HG03571 (cell line): ENCODE measurements around the gene PRSS37.
"Not testable (repeated sequence)": the region's sequence is repeated elsewhere in the genome, so short reads cannot be mapped to it uniquely, and the experiment has no call there.

Source experiments
- ATAC-seq: cut with Tn5 transposase; IDR thresholded peaks from one replicate; pipeline ENCODE4 v1.9.1; 2021; ENCODE audit not compliant: unreplicated experiment

The PRSS37 gene, protein sequence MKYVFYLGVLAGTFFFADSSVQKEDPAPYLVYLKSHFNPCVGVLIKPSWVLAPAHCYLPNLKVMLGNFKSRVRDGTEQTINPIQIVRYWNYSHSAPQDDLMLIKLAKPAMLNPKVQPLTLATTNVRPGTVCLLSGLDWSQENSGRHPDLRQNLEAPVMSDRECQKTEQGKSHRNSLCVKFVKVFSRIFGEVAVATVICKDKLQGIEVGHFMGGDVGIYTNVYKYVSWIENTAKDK

DNA sequence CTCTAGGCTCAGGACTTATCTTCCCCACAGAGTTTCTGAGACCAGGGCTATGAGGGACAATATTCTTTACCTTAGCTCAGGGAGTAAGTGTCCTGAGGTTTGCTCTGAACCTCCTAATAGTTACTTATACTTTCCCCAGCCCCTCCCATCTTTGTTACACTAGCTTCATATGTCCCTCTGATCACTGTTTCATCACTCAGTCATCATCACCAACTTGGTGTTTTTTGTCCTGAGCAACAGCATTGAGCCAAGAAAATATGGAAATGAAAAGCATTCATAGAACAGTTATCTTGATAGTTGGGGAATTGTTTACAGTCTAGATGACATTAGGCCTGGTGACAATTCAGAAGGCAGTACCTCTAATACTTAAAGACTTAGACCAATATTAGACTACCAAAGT lies at the start of gene PRSS37:
Gene PRSS37 (minus strand): TSS at position 101 of the 400 bp plus-strand sequence. CDS start 436 bp downstream, outside the sequence.
- no peak for ATAC-seq

DNA sequence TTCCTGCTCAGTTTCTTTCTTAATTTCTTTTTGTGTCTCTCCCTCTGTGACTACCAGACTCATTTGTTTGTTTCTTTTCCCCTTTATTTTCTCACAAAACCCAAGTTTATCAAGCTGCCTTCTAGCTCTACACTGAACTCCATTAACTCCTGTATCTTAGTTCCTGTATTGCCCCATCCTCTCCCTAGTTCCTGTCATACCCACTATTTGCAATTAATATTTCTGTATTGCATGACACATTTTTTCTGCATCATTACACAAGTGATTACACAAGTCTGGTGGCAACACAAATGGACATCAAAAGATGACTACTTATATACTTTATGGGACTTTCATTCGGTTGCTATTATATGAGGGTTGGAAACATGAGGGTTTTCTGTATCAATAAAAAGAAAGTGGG lies 48.0 kb upstream of the PRSS37 start:
- no peak for ATAC-seq

DNA sequence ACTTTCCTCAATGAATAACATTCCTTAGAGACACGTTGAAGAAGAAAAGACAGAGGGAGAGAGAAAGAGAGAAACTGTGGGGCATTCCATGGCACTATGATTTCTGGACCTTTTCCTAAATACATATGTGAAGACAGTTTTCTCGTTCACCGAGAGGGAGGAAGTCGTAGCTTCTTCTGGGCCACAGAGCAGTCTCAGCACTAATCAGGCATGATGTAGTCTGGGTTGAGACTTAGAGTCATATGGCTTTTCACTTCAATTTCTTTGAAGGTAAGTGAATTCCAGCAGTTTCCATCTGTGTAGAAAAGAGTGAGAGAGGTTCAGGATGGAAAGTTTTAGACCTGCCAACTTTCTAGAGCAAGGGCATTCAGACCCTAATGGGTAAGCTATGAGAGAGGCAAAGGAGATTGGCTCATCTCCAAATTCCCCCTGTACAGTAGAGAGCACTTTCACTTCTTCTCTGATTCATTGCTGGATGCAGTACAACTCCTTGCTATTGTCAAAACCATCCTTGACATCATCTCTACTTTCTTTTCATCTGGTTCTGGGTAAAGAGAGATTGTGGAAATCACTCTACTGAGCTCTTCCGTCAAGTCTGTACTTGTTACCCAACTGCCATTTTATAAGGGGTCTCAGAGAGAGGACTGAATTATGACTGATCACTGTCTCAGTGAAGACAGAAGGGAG lies 43.4 kb upstream of the PRSS37 start:
- no peak for ATAC-seq

DNA sequence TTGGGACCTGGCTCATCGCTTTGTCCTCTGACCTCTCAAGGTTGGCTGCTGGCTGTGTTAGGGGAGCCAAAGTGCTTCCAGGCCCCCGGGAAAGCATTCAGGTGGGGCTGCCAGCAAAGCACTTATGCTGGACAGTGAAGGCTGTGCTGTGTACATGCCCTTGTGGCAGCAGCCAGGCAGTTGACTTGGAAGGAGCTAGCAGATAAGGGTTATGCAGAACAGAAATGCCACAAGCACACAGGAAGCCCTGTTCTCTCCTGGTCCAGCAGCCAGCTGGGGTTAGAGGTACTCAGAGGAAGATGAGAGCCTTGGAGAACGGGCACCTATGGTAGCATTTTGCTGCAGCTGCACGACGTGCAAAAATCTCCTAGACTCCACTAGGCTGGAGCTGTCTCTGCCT lies 39.7 kb upstream of the PRSS37 start:
- no peak for ATAC-seq

DNA sequence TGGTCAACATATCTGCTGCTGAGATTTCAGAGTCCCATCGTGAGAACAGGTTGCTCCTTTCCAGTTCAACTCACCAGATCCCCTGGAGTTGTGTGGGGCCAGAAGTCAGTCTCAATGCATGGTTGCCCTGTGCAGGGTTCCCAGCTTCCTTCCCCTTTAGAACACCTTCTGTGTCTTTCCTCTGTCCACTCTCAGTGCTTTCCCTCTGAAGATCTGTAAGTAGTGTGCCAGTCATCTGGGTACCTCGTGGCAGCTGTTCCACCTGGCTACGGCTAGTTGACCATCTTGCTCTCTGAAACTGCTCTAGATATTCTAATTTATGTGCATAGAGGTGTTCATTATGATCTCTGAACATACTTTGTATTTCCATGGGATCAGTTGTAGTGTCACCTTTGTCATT lies 36.1 kb upstream of the PRSS37 start:
- no peak for ATAC-seq

DNA sequence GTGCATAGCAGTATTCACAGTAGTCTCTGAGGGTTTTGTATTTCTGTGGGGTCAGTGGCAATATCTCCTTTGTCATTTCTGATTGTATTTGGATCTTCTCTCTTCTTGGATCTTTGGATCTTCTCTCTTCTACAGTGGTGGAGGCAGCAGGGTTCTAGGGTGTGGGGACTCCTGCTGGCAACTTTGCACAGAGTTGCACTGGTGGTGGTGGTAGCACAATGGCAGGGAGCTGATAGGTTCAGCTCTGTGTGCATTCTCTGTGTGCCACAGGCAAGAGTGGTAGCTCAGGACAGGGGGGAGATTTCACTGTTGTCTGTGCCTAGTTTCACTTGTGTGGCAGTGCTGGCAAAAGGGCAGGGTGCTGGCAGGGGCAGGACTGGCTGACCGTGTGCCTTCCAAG lies 35.1 kb upstream of the PRSS37 start:
- ATAC-seq = no peak

DNA sequence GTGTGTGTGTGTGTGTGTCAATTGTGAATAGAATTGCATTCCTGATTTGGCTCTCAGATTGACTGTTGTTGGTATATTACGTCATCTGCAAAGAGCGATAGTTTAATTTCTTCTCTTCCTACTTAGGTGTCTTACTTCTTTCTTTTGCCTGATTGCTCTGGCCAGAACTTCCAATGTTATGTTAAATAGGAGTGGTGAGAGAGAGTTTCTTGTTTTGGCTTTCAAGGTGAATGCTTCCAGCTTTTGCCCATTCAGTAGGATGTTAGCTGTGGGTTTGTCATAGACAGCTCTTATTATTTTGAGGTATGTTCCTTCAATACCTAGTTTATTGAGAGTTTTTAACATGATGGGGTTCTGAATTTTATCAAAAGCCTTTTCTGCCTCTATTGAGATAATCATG lies 34.2 kb upstream of the PRSS37 start:
- ATAC-seq = no peak

DNA sequence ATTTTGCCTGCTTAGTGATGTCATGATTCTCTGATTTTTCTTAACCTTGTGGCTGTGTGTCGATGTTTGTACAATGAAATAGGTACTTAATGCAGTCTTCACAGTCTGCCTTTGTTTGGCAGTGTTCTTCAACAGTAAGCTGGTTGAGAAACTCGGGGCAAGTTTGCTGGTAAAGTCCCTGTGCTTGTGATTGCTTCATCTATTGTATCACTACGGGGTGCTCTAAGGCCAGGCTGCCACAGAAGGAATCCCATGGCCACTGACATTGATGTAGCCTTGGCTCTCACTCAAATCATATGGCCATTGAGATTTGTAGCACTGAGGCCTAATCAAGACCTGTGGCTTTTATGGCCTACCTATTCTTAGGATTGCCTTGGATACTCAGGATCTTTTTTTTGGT lies 33.5 kb upstream of the PRSS37 start:
- ATAC-seq = no peak

DNA sequence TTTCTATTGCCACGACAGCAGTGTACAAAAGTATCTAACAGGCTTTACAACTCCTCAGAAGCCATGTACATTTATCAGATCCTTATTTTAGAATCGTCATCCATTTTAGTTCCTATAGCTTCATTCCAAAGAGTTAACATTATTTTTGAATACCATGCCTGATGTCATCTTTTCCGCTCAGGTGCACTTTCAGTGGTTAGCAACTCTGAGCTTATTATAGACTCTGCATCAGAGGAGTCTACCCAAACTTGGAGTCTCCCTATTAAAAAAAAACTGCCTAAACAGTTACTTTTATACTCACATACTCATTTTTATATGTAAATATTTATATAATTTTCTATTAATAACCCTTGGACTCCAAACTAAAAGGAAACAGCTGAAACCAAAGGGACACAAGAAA lies 31.6 kb upstream of the PRSS37 start:
- no peak for ATAC-seq

DNA sequence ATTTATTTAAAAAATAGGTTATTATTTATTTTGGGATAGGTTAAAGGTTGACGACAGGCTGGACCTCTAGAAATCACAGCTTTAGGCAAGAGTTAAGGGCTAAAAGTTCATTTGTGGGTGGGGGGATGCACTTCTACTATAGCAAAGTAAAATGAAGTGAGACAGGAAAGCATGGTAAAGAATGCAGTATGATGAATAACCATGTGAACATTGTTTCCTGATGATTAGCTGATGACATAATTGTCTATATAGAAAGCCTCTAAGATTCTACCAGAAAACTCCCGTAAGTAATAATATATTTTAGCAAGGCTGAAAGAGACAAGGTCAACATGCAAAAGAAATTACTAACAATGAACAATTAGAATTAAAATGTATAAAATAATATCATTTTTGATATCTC lies 25.7 kb upstream of the PRSS37 start:
- no peak for ATAC-seq

DNA sequence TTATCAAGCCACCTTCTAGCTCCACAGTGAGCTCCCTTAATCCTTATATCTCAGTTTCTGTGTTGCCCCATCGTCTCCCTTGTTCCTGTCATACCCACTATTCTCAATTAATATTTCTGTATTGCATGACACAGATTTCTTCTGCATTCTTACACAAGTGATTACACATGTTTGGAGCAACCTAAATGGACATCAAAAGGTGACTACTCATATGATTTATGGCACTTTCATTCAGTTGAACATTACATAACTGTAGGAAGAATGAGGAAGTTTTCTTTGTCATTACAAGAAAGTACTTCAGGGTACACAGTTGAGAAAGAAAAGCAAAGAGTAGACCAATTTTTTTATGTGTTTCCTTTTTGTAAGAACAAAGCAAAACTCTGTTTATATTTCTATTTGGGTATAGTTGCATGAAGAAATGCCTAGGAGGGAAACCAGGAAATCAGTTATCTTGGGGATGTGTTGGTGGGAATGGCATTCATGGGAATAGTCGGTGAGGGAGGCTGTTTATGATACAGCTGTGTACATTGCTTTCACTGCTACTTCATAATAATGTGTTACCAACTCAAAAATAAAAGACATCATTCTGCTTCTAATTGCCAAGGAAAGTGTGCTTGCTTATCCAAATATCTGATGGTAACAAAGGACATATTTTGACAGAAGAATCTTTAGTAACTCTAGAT lies 23.6 kb upstream of the PRSS37 start:
- no peak for ATAC-seq

DNA sequence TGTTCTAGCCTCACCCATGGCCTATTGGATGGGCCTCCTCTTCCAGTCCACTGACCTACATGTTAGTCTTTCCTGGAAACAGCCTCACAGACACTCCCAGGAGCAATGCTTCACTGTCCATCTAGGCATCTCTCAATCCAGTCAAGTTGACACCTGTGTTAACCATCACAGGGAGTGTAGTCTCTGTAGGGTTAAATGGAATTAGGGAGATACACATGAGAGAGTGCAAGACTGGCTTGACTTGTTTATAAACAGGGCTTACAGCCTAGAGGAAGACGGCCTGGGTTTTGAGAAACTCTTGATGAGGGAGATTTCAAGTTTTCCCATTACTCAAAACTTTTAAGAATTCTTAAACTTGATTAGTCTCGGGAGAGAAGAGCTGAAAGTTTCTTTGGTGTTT lies 18.9 kb upstream of the PRSS37 start:
- ATAC-seq = no peak

DNA sequence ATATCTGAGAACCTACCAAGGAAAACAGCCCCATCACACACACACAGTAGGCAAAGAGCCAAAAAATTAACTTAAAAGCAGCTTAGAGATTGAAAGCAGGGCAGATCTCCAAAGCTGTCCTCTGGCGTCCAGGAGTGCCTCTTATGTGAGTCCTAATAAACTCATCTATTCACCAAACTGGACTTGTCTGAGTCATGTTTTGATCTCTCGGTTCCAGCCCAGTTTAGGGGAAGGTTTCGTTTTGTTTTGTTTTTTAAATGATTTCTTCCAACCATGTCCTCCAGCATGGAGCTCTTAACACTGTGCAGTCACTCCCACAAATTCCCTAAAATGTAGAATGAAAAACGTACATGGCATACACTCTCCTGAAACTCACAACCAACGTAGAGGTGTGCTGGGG lies 6.7 kb upstream of the PRSS37 start:
- ATAC-seq = no peak

DNA sequence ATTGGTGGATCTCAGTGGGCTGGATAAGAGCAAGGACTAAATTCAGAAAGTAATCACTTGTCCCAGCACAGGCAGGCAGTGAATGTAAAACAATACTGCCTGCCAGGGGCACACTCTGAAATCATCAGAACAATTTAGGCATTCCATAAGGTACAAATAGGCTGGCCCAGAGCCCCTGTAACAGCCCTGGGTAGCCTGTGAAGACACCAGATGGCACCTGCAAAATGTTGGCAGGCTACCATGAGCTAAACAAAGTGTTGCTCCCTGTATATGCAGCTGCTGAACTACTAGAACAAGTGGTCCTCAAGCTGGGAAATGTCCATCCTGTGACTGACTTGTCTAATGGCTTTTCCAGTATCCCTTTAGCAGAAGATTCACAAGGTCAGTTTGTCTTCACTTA lies 3.0 kb upstream of the PRSS37 start:
- no peak for ATAC-seq

DNA sequence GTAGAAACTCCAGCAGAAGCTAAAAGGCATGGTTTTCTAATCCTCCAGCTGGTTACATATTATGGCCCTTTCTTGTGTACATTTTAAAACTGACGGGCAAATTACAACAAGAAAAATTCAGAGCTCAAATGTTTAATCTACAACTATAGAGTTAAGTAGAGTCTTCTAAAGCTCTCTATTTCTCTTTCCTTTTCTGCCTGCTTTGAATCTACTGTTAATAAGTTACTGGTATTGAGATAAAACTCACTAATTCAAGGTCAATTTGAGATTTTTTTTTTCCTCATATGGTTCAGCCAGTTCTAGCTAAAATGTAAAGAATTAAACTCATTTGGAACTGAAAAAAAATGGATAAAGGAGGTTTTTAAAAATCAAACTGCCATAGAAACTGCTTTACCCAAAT lies 1.6 kb upstream of the PRSS37 start:
- no peak for ATAC-seq

DNA sequence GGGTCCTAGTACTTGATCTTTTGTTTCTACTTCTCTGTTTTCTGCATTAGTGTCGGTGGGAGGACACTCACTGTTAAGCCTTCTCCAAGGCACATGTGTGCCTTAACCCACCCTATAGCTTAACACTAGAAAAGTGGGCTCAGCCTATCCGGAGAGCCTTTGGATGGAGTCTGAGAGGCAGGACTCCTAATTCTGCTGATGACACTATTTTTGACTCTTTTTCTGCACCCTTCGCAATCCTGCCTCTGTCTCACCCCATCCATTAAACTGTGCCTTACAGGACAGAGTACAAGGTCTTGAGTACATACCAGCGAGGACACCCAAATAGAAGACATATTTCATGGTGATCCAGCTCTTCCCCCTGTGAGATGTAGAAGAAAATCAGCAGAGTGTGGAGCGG lies 577 bp downstream of the PRSS37 start:
- ATAC-seq = no peak

DNA sequence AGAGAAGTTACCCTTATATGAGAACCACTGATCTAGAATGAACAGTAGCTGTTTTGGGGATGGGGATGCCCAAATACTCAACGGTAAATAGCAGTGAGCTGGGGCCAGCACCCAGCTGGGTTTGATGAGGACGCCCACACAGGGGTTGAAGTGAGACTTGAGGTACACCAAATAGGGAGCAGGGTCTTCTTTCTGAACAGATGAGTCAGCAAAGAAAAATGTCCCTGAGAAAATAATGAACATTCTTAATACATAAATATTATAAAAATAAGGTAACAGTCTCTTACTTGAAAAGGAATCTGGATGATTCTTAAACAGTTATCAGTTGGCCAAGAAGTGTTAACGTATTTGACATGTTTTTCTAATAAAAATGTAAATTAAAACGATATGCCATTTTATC lies 2.0 kb downstream of the PRSS37 start:
- no peak for ATAC-seq

DNA sequence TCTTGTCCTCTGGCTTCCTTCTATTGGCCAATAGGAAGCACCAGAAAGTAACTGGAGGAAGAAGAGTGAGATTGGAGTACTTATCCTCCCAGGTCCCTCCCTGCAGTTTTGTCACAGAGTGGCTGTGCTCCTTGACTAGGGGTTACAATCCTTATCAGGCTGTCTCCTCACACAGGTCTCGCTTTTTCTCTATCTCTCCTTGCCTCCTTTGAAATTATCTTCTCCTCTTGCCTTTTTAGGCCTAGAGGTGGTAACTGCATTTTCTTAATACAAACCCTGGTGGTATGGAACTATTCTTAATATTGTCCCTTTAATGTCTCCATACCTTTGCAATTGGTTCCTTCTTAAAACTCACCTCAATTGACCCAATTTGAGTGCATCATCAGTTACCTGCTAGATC lies 2.7 kb downstream of the PRSS37 start:
- ATAC-seq = no peak

DNA sequence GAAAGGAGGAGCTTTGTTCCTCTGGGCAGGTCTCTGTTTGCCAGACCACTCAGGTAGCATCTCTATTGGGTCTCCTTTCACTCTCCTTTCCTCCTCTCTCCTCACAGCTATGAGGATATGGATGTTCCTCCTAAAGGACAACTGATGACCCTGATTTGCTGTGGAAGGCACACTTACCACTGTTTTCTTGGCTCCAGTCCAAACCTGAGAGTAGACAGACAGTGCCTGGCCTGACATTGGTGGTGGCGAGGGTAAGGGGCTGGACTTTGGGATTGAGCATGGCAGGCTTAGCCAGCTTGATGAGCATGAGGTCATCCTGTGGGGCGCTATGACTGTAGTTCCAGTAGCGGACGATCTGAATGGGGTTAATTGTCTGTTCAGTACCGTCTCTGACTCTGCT lies 3.6 kb downstream of the PRSS37 start:
- no peak for ATAC-seq

DNA sequence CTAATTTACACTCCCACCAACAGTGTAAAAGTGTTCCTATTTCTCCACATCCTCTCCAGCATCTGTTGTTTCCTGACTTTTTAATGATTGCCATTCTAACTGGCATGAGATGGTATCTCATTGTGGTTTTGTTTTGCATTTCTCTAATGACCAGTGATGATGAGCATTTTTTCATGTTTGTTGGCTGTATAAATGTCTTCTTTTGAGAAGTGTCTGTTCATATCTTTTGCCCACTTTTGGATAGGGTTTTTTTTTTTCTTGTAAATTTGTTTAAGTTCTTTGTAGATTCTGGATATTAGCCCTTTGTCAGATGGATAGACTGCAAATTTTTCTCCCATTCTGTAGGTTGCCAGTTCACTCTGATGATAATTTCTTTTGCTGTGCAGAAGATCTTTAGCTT lies 18.9 kb downstream of the PRSS37 start:
- not testable (repeated sequence) for ATAC-seq

DNA sequence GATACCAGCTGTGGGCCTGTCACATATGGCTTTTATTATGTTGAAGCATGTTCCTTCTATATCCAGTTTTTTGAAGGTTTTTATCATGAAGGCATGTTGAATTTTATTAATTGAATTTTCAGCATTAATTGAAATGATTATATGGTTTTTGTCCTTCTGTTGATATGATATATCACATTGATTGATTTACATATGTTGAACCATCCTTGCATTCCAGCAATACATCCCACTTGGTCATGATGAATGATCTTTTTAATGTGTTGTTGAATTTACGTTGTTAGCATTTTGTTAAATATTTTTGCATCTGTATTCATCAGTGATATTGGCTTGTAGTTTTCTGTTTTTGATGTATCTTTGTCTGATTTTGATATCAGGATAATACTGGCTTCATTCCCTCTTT lies 21.2 kb downstream of the PRSS37 start:
- ATAC-seq = no peak

DNA sequence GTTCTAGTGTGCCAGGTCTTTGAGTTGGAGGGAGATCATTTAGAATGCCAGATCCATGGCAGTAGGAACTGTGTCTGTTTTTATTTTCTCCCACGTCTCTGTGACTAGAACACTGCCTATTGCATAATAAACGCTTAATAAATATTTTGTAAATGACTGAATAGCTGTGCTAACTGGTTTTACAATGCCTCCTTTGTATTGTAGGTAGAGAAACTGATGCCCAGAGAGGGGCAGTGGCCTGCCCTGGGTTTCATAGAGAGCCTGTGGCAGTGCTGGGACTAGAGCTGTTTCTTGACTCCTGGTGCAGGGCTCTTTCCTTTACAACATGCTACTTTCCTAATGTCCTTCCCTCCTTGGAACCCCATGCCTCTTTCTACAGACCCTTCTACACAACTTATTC lies 48.8 kb downstream of the PRSS37 start:
- ATAC-seq = no peak
